ENCODE measurements around the gene FBF1.
"Not testable (repeated sequence)": the region's sequence is repeated elsewhere in the genome, so short reads cannot be mapped to it uniquely, and the experiment has no call there.

FBF1 gene, protein sequence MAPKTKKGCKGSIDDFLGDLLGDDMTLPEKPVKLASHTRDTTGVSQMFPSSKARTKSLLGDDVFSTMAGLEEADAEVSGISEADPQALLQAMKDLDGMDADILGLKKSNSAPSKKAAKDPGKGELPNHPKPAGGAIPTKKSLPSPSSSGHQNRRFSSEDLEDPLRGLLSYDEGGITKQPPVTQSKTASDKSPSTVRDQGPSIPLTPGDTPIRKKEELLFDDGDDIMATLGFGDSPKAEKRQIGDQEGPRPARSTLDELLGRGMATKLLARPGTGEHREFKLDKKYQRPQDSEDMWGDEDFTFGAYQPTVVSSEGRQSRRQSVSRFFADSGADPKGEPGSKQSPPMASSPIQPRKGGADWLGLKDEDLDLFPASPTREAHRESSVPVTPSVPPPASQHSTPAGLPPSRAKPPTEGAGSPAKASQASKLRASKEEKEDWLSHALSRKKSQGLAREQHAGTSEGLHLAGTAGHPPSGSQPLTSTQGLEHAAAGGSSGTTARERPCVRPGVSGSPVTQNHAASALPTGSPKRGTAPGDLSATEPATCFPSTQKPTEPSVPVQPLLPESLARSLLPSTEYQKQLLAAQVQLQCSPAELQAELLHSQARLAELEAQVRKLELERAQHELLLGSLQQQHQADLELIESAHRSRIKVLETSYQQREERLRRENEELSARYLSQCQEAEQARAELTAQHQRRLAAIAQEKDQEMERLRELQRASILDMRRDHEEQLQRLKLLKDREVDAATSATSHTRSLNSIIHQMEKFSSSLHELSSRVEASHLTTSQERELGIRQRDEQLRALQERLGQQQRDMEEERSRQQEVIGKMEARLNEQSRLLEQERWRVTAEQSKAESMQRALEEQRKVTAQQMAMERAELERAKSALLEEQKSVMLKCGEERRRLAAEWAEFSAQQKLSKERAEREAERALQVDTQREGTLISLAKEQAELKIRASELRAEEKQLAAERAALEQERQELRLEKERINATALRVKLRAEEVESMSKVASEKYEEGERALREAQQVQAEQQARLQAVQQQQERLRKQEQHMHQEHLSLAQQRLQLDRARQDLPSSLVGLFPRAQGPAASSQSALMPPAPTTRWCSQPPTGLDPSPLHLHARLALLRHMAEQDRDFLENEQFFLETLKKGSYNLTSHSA

GRCh38 chr17:75940727-75941441 is at the start of gene FBF1:
FBF1 (minus strand) TSS chr17:75941042; CDS start chr17:75938149, 2,893 bp downstream.
- DNase-seq (ENCODE audit: low spot score): peak; percentile 92

- no peak for DNase-seq (ENCODE audit: low spot score)
These were observed 46.2 kb upstream of the FBF1 start for GRCh38 chr17:75987041-75987440.

DNA sequence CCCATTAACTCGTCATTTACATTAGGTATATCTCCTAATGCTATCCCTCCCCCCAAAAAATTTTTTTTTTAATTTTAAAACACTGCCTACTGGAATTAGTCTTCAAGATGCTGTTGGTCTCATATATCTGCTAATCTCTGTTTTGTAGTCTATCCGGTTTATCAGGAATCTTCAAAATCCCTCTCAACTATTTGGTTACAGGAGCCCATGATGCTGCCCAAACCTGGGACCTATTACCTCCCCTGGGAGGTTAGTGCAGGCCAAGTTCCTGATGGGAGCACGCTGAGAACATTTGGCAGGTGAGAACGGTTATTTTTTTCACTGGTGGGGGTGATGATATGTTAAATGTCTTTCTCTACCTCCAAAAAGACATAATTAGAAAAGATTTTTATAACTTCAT is 45.1 kb upstream of the FBF1 start:
- no peak for DNase-seq (ENCODE audit: low spot score)

DNA sequence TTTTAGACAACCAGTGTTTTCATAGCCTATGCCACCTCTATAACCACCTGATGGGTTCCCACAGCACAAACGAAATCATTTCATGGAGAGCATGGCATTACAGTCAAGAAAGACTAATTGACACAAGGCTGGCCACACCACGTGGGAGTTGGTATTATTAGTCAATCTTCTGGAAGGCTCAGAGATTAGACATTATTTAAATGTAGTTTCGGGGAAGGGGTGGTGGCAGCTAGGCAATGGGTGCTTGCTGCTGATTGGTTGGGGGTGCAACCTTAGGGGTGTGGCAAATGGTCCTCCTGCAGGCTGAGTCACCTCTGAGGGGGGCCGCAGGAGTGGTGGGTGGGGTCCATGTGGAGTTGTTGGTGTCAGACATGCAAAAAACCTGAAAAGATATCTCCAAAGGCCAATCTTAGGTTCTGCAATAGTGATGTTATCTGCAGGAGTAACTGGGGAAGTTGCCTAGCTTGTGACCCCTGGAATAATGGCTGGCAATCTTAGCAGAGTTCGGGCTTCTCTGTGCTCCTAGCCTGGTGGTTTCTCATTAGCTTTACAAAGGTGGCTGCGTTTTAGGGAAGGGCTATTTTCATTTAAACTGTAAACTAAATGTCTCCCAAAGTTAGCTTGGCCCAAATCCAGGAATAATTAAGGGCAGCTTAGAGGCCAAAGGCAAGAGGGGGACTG is 42.8 kb upstream of the FBF1 start:
- no peak for DNase-seq (ENCODE audit: low spot score)

GRCh38 chr17:75981019-75981615 is 40.3 kb upstream of the FBF1 start:
- DNase-seq (ENCODE audit: low spot score): no peak

GRCh38 chr17:75980188-75981018 is 39.6 kb upstream of the FBF1 start:
- DNase-seq (ENCODE audit: low spot score): no peak

DNA sequence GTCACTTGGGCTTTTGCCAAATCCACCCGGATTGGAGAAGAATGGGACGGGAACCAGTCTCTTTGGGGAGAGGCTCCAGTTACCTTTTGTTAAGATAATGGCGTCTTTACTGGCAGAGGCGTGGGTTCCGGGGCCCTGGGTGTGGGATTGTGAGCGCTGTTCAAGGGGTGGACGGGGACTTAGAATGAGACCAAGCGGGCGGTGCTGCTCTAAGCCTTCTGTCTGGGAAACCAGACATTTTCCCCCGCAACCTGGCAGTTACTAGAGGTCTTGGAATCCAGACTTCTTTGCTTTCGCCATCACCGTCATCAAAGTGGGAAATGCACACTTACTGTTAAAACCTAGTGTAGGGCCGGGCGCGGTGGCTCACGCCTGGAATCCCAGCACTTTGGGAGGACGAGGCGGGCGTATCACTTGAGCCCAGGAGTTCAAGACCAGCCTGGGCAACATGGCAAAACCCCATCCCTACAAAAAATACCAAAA is 38.9 kb upstream of the FBF1 start:
- no peak for DNase-seq (ENCODE audit: low spot score)

DNA sequence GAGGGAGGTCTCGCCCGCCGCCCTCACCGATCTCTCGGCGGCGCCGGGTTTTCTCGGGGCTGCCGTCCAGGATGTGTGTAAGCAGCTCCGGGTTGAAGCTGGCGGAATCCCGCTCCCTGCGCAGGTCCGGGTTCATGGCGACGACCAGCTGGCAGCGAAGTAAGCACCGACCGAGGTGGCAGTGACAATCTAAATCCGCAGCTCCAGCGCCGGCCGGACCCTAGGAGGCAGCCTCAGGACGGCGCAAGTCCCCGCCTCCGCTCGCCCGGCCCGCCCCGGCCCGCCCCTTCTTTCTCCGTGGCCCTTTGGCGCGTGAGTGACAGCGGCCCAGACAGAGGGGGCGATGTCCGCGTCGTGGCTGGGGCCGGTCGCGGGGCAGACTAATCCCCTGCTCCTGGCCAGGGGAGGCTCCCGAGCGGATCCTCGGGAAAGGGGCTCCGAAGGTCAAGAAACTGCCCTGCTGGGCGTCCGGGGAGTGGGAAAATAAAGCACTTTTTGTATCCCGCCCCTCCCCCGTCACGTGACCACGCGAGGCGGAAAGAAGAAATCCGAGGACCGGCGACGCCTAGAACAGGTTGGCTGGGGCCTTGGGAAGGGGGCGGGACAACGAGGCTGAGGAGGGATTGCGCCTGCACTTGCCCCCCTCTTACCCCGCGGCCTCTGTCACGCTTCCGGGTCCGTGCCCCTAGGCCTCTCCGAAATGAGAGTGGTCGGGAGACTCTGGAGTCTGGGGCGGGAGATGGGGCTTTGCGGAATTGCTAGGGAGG is 38.3 kb upstream of the FBF1 start, which contains the start of the genes ACOX1 and TEN1:
ACOX1 (minus strand) TSS at position 229 of the 767 bp plus-strand sequence; CDS start at position 136, 93 bp downstream.
TEN1 (plus strand) TSS at position 303 of the 767 bp plus-strand sequence. CDS start 6,953 bp downstream, outside the sequence.
- DNase-seq (ENCODE audit: low spot score): peak; percentile 96

DNA sequence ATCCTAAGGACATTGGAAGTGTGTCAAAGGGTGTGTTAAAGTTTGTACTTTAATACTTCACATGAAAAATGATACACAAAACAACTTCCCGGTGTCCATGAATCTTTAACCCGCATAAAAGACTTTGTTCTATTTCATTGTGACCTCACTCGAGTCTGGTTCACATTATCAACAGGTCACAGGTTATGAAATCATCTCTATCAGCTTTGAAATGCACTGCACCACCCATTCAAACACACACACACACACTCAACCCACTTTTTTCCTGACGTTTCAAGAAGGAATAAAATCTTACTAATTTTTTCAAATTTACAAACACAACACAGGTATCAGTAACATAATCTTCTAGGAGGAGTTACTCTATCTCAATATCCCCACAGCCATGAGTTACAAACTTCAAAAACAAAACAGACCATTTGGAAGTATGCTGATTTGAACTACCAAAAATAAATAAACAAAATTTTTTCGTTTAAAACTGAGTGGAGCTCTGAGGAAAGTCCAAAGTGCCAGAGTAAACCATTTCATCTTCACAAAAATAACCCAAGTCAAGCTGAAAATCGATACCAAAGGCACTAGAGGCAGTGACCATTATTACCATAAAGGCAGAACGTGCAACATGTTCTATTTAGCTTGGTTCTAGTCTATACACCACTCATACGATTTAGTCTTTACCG is 35.5 kb upstream of the FBF1 start:
- DNase-seq (ENCODE audit: low spot score): no peak

GRCh38 chr17:75975757-75976174 is 34.9 kb upstream of the FBF1 start:
- DNase-seq (ENCODE audit: low spot score): no peak

DNA sequence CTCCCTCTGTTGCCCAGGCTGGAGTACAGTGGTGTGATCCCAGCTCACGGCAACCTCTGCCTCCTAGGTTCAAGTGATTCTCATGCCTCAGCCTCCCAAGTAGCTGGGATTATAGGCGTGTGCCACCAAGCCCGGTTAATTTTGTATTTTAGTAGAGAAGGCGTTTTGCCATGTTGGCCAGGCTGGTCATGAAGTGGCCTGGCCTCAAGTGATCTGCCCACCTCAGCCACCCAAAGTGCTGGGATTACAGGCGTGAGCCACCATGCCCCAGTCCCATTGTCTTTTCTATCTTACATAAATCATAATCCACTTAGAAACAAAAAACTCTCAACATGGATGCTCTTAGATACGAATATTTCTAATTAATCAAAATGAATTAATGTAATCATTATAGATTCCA is 34.3 kb upstream of the FBF1 start:
- DNase-seq (ENCODE audit: low spot score): not testable (repeated sequence)

DNA sequence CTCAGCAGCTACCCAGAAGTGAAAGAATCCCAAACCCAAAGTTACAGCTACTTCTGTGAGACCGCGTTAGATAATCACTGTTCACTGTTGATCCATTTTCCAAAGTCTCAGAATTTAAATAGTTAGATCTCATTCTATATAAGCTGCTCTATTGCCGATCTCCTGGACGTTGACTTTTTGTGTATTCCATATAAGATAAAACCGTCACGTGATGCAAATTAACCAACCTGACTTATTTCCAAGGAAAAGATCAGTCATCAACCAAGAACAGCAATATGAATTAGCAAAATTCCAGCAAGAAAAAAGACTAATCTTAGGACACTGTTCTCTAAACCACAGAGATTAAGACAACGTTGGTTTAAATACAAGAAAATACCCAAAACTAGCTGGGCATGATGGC is 29.8 kb upstream of the FBF1 start:
- DNase-seq (ENCODE audit: low spot score): no peak

GRCh38 chr17:75970011-75970523 is 29.2 kb upstream of the FBF1 start:
- no peak for DNase-seq (ENCODE audit: low spot score)

GRCh38 chr17:75969044-75969443 is 28.2 kb upstream of the FBF1 start:
- not testable (repeated sequence) for DNase-seq (ENCODE audit: low spot score)

GRCh38 chr17:75965468-75965867 is 24.6 kb upstream of the FBF1 start:
- DNase-seq (ENCODE audit: low spot score): no peak

GRCh38 chr17:75959839-75960511 is 19.1 kb upstream of the FBF1 start:
- no peak for DNase-seq (ENCODE audit: low spot score)
